ENCODE measurements around the gene UGGT1. TPM values are rescaled to one million over a fixed set of nuclear protein-coding genes. Genes with fewer than 3 reads are reported as not detected.

The UGGT1 gene
- total RNA-seq, 1 experiment from 2014 or later, result 55.9 TPM

DNA sequence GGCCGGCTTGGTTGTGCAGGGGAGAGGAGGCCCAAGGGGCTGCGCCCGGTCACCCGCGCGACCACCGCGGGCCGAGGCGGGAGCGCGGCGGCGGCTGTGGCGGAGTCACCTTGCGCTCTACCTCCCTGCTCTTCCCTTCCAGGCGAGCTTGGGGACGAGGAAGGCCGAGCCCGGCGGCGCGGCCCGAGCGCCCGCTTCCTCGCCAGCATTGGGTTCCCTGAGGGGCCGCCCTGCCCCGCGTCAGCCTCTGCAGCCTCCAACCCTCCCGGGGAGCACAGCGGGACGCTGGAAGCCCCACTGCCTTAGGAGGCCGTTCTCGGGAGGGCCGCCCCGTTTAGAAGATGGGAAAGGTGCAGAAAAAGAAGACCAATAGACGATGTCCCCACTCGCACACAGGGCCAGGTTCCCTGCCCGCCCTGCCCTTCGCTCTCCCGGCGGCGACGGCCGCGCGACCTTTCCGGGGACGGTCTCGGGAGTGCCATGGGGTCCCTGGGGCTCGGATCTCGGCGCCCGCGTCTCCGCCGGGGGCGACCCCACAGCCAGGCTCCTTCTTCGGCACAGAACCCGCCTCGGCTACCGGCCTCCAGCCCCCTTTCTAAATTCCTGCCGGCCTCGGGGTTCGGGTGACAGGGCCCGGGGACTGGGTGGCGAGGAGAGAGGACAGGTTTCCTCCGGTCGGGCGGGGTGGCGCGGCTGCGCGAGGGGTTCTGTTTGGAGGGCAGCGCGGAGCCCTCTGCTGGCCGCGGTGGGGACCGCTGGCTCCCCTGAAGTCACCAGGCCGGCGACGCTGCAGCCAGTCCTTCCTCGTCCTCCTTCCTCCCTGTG is 142.2 kb downstream of the UGGT1 start:
- H3K4me1 ChIP-seq (ENCODE audit: insufficient read depth, low read length), result no peaks in the 10 kb centered on the region
- no peak overlapping the region for H2BK20ac ChIP-seq (ENCODE audit: low read depth, low read length, poor library complexity, severe bottlenecking)
- H3K36me3 Mint-ChIP-seq (ENCODE audit: insufficient read depth in 1 of 3, low read depth in 3 of 3), result no peaks in the 10 kb centered on the region
- no peak overlapping the region; the same call in 1 of the 2 replicates for H3K14ac ChIP-seq (ENCODE audit: insufficient read depth, low read length)
- no peaks in the 10 kb centered on the region for H4K20me1 ChIP-seq (ENCODE audit: control insufficient read depth, insufficient read depth, insufficient read length)
- H3K4ac ChIP-seq (ENCODE audit: low read depth, low read length), result no peak overlapping the region
- no peak overlapping the region for H2BK12ac ChIP-seq (ENCODE audit: insufficient read length, low read depth, low read length)
- peak overlapping the region; percentile 40 for H3K9ac ChIP-seq (ENCODE audit: extremely low read depth, insufficient read length, low read length)
- no peak overlapping the region for H3K27ac Mint-ChIP-seq
- peaks cover 7 to 8% of the 10 kb centered on the region in 2 experiments for H3K4me1 Mint-ChIP-seq
- H3K23ac ChIP-seq (ENCODE audit: insufficient read length, low read depth, low read length), result no peak overlapping the region
- no peak overlapping the region for H4K8ac ChIP-seq (replicated peaks; ENCODE audit: insufficient read length, low read depth, low read length)
- H2AK5ac ChIP-seq (ENCODE audit: insufficient read length, low read length), result no peak overlapping the region
- no peak overlapping the region for H2BK120ac ChIP-seq (ENCODE audit: low read depth, low read length, poor library complexity, severe bottlenecking)
- no peaks in the 10 kb centered on the region; the same call in 1 of the 2 replicates for H3K27me3 ChIP-seq (ENCODE audit: insufficient read depth, low read length)
- no peaks in the 10 kb centered on the region for H3K79me2 ChIP-seq (ENCODE audit: insufficient read depth, low read length)
- no peak overlapping the region for H2BK15ac ChIP-seq (ENCODE audit: low read depth, low read length)
- peak overlapping the region; percentile 73 for H3K4me2 ChIP-seq (ENCODE audit: insufficient read depth, insufficient read length, low read length)
- H2BK5ac ChIP-seq (ENCODE audit: insufficient read length, low read length), result no peak overlapping the region
- H4K5ac ChIP-seq (ENCODE audit: insufficient read length, low read depth, low read length), result no peak overlapping the region
- no peak overlapping the region for H3K18ac ChIP-seq (ENCODE audit: insufficient read length, low read depth, low read length)
- no peak overlapping the region for H3K27ac ChIP-seq (ENCODE audit: insufficient read length, low read depth, low read length)
- peaks cover 9% of the 10 kb centered on the region for H3K23me2 ChIP-seq (ENCODE audit: insufficient read length, low read depth, low read length, poor library complexity, severe bottlenecking)
- no peak overlapping the region for H4K91ac ChIP-seq (ENCODE audit: insufficient read length, low read depth, low read length)
- WGBS (ENCODE audit: extremely low coverage, insufficient read length, low lambda C conversion rate), result no CpG with 5 or more reads among the region's 84 CpGs
- no peak overlapping the region for H2AFZ ChIP-seq (ENCODE audit: low read length)
- H3K79me1 ChIP-seq (ENCODE audit: insufficient read depth, low read depth, low read length, poor library complexity, severe bottlenecking), result no peaks in the 10 kb centered on the region
- DNase-seq, result peak; percentile 89
- no peak overlapping the region for H3K56ac ChIP-seq (ENCODE audit: insufficient read length, low read depth, low read length)
- TF ChIP-seq, protein P1, sequence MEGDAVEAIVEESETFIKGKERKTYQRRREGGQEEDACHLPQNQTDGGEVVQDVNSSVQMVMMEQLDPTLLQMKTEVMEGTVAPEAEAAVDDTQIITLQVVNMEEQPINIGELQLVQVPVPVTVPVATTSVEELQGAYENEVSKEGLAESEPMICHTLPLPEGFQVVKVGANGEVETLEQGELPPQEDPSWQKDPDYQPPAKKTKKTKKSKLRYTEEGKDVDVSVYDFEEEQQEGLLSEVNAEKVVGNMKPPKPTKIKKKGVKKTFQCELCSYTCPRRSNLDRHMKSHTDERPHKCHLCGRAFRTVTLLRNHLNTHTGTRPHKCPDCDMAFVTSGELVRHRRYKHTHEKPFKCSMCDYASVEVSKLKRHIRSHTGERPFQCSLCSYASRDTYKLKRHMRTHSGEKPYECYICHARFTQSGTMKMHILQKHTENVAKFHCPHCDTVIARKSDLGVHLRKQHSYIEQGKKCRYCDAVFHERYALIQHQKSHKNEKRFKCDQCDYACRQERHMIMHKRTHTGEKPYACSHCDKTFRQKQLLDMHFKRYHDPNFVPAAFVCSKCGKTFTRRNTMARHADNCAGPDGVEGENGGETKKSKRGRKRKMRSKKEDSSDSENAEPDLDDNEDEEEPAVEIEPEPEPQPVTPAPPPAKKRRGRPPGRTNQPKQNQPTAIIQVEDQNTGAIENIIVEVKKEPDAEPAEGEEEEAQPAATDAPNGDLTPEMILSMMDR (conservative IDR thresholded peaks at IDR 0.05), result peak; percentile 89
- peak overlapping the region; percentile 65 to 85 for H3K4me3 Mint-ChIP-seq
- no peaks in the 10 kb centered on the region for H3K9me3 ChIP-seq (ENCODE audit: control insufficient read depth, low read depth, low read length)
- H3T11ph ChIP-seq (ENCODE audit: low read length), result no peak overlapping the region
- no peaks in the 10 kb centered on the region for H3K9me3 Mint-ChIP-seq
- peaks cover 33% of the 10 kb centered on the region for H3K27me3 Mint-ChIP-seq (ENCODE audit: low read depth)

All from H9 (cell line).